Body of pancreas (tissue), 4 donors: ENCODE measurements around the gene MYCBP2.

Source experiments
- CTCF ChIP-seq, 7 experiments: fragments of 450-650 bp in 4 of 7; fragments of 200-600 bp in 3 of 7; sonication (generic) in 3 of 7; IDR thresholded peaks; one replicate each; pipeline ENCODE4 v1.5.1; 2016 to 2019; ENCODE audit warnings: antibody characterized with exemption in 7 of 7
- POLR2A ChIP-seq, 3 donors: fragments of 450-650 bp; IDR thresholded peaks; one replicate each; pipeline ENCODE4 v1.6.1; 2016; ENCODE audit warnings: antibody characterized with exemption in 3 of 3, mild to moderate bottlenecking in 2 of 3

- TF ChIP-seq POLR2A (IDR thresholded peaks at IDR 0.05) (no peak), CTCF (IDR thresholded peaks at IDR 0.05) (no peak)
Observed at GRCh38 chr13:77040835-77041234, 286.1 kb downstream of the MYCBP2 start.
